Raji (cell line): ENCODE data around the gene IGSF22.

Experiments
- POLR2A ChIP-seq: IDR thresholded peaks from 2 replicates; pipeline ENCODE4 v1.6.1; 2011; ENCODE audit warnings: low read depth, low read length, control low read depth; ENCODE audit not compliant: insufficient read depth

IGSF22 gene

DNA sequence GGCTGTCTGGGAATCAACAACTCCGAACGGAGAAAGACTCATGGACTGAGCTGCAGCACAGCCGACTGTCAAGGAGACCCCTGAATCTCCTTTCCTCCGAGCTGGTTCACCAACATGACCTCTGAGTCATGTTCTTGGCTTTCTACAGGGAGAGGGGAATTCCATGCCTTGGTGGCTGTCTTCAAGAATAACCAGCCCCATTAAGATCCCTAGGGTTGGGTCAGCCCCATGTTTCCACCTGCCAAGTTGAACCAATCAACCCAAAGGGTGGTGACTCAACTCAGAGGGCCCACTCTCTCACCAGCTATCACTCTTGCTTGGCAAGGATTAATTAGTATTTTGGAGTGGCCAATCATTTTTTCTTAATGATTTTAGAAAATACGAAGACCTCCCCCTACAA is 28.3 kb upstream of the IGSF22 start:
- TF ChIP-seq POLR2A: no peak

DNA sequence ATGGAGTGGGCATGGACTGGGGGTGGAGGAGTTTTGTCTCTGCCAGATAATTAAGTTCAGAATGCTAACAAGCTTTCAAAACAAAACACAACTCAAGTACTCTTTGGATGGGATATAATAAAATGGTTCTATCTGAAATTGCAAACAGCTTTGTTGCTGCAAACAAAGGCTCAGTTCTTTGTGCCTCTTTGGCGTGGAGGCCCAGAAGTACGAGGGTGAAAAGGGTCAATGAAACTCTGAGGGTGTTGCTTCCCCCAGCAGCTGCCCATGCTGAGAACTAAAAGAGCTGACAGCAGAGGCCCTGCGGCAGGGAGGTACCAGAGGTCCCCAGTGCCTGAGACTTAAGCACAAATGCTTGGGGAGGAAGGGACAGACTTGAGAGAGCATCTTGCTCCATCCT is 26.5 kb upstream of the IGSF22 start:
- no peak for TF ChIP-seq POLR2A

DNA sequence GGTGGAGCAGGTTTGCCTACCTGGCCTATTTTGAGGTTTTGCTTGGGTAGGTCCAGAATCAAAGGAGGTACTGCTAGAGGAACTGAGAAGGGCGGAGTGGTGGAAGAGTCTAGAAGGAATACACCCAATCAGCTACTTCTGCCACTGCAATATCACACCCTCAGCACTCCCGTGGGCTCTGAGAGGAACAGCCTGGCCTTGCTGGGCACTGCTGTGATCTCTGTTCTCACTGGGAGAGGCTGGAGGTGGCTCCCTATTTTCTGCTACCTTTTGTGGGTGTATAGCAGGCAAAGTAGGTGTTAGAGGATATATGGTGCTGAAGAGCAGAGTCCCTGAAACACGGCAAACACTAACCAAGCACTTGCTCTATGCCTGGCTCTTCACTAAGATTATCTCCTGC is 25.0 kb upstream of the IGSF22 start:
- no peak for TF ChIP-seq POLR2A

DNA sequence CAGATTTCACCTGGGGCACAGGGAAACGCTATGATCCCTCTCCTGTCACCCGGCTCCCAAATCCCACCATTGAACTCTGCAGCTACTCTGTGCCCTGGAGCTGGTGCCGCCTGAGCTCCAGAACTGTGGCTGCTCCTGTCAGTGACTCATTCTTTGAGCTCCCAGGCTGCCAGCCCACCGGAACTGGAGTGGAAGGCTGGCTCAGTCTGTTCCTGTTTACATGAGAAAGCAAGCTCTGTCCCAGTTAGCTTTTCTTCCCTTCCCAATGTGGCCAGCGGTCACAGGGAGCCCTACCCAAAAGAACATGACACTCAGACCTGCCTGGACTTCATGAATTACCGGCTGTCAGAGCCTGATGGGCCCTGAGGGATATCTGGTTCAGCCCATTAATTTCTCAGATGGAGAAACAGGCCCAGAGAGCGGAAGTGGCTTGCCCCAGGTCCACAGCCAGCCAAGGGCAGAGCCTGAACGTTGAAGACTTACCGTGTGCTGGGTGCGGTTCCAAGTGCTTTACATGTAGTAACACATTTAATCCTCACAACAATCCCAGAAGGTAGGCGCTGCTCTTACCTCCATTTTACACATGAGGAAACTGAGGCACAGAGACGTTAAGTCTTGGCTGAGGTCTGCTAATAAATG is 23.8 kb upstream of the IGSF22 start:
- TF ChIP-seq POLR2A: no peak

DNA sequence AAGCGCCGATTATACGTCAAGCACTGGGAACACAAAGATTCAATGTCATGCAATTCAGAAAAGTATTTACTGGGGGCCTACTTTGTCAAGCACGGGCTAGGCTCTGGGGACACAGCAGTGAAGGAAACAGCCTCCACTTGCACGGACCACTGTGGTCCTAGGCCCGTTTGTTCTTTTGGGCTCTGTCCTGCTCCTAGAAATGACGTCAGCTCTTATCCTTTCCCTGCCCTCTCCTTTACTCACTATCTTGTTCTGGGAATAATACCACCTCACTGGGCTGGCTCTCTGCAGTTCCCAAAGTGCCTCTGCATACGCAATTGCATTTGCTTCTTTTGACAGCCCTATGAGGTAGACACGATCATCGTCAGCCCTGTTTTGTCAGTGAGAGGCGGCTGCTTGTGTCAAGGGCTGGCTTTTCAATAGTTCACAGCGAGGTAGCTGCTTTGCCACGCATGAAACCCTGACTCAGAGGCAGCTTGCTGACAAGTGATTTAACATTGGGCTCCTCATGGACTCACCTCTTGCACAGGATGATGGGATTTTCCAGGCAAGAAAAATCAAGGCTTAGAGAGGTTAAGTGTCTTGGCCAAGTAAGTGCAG is 22.9 kb upstream of the IGSF22 start:
- TF ChIP-seq POLR2A: no peak

DNA sequence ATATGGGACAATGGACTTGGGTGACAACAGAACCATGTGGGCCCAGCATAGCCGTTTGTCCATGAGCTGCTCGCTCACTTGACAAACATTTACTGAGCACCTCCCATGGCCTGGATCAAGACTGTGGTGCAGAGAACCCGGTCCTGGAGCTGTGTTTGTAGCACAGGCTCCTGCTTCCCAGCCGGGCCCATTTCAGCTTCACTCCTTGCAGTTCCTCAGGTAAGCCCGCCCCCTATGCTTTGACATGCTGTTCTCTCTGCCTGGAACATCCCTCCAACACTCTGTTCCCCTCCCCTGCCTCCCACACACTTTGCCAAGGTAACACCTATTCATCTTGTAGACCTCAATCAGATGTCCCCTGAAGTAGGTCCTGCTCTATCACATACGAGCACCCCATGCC is 19.3 kb upstream of the IGSF22 start:
- no peak for TF ChIP-seq POLR2A

DNA sequence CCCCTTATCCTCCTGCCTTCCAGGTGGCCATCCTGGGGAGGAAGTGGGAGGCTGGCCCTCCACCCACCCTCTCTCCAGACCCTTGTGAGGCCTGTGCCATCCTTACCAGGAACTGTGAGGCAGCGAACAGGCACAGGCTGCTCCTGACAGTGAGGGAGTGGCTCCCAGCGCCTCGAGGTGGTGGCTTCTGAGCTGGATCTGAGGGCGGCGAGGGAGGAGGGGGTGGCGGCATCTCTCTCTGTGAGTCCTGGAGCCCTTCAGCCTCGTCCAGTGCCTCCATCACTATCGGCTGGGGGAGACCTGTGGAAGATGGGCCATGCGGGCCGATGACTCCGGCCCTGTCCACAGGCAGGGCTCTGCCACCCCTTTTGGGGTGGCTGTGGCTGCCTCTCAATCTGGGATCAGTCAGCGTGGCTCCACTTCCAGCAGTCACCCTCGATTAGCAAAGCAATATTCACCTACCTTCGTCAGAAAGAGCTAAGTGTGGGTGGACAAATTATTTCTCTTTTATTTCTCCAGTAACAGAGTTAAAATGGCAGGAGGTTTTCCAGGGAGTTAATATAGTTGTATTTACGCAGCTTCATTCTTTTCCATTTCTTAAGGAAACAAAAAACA is 18.0 kb upstream of the IGSF22 start:
- TF ChIP-seq POLR2A: no peak

DNA sequence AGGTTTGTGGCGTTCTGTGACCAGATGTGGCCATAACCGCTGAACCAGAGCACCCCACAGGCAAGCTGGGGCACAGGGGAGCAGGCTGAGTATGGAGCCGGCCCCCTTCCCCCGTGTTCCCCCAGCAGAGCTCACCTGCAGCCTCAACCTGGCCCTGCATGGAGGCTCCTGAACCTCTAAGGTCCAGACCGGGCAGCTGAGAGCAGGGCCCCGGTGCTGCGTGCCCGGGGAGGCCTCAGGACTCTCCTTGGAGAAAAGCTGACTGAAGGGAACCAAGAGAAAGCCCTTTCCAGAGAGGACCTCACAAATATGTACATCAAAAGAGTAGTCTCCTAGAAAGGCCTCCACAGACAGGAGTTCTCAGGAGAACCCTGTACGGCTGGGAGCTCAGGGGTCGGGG is 17.4 kb upstream of the IGSF22 start:
- no peak for TF ChIP-seq POLR2A

DNA sequence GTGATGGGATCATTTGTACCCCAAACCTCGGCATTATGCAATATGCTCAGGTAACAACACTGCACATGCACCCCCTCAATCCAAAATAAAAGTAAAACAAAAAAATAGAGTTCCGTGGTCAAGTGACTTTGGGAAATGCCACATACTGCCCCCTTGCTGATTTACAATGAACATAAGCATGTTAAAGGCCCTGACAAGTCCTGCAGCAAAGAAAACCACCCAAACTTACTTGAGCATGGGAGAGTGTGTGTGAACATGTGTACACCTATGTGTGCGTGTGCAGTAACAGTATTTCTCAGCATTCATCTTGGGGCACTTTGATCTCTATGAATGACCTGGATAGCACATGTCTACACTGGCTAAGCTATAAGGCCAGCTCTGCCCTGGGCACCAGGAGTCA is 15.8 kb upstream of the IGSF22 start:
- no peak for TF ChIP-seq POLR2A

DNA sequence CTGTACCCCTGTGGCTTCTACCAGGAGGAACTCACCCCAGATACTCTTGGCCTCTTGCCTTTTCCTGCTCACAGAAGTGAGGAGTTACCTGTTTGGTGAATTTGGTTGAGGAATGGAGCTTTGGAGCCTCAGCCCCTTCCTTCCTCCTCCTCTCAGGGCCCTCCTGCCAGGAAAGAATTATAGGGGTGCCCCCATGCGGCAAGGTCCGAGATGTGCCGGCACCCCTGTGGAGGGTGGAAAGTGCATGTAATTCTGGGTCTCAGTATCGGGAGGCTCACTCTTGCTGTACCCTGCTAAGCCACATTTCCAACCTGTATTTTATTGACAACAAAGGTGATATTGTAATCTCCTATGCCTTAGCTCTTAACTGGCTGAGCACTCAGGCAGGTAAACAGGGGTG is 13.7 kb upstream of the IGSF22 start:
- TF ChIP-seq POLR2A: no peak

DNA sequence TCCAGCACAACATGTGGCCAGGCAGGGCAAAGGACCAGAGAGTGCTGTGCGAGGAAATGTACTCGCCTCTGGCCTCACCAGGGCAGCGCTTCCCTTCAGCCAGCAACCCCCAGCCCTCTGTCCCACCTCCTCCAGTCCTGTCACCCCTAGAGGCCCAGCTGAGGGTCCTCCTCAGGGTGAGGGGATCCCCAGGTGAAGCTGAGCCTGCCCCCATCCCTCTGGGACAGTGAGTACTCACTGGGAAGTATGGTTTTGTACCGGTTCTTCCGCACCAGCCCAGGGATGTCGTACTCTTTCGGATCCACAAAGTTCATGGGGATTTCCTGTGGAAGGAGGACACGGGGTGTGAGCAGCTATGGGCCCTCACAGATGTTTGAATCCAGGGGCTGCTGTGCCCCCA is 11.7 kb upstream of the IGSF22 start:
- TF ChIP-seq POLR2A: no peak

DNA sequence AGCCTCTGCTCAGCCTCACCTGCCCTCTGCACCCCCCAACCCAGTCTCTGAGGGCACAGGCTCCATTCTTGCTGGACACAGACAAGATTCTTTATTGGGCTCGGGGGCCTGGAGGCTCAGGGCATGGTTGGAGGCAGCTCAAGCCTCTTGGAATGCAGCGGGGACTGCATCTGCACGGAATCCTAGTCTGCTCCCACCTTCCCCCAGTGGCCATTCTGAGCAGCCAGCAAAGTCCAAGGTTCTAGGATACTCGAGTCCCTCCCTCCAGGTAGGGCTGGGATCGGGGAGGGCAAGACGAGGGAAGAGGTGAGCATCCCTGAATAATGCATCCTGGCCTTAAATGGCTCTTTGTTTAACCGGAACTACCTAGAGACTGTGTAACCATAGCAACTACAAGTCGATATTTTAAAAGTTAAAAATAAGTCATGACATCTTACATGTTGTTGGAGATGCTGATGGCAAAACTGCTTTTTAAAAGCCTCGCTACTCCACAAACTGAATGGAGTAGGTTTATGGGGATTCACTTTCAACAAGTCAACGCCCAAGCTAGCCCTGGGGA is 10.7 kb upstream of the IGSF22 start:
- no peak for TF ChIP-seq POLR2A

DNA sequence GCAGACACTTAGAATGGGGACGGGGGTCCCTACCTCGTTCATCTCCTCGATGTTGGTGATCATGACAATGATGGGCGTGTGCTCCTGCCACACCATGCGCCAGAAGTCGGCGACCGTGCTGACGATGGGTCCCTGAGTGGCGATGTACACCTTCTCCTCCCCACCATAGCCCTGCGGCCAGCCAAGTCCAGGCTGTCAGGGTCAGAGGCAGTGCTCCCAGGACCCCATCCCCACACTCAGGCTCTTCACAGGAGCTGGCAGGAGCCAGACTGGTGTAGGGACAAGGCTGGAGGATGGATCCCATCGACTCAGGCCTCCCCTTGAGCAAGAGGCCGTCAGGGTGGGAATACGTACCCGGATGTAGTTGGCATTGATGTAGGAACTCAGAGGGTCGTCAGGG is 7.2 kb upstream of the IGSF22 start:
- no peak for TF ChIP-seq POLR2A

DNA sequence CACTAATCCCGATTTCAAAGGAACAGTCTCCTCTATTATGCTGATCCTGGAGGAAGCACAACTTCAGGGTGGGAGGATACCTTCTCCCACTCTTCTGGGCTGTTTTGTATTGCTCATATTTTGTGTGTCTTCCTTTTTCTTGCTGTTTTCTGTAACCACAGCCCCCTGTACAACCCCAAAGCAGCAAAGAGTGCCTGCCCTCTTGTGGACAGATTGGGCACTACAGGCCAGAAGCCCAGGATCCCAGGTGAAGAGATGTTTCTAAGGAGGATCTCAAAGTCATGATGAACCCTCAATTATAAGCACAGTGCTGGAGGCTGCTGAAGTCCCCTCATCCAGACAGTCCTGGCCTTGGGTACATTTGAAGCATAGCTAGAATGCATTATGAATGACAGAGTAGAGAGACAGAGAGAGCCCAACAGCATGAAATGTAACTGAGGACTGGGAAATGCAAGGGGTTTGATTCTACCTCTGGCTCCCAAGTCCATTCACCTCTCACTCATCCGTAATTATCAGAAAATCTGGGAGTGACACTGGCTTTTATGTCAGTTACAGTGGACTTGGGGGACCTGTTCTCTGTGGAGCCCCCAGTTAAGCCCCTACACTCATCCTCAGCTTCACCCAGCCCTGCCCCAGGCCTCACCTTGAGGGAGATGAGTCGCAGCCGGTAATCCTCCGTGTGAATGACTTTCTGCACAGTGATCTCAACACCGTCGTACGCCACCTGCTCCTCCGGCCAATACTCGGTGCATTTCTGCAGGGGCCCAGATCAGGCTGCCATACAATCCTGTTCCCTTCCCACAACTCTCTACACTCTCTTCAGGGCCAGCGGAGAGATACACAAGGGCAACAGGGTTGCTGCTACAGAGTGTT is 6.2 kb upstream of the IGSF22 start:
- no peak for TF ChIP-seq POLR2A

DNA sequence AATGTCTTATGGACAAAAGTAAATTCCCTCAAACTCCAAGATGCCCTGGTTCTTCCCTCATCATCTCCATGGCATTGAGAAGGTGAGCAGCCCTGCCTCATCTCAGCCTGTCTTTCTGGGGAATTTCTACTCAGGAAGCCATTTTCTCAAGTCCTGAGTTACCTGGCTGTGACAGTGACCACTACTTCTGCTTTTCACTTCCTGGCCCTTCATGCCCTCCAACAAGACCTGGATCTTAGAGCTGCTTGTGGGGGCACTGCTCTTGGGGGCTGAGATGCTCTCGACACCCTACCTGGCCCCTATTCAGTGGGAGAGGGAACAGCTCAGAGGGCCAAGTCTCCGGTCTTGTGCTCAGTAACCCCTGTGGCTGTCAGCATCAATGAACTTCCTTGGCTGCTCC is 5.5 kb upstream of the IGSF22 start:
- no peak for TF ChIP-seq POLR2A
